GM23338 (cell line): ENCODE measurements around the gene LMF1. TPM values are rescaled to one million over a fixed set of nuclear protein-coding genes. Genes with fewer than 3 reads are reported as not detected.

ENCODE experiments used
- ATAC-seq: fragments of 200-7000 bp; cut with Tn5 transposase; 3 replicates; pipeline ENCODE4 v1.9.1; 2020
- DNase-seq: peaks from one replicate; pipeline ENCODE4 v3.0.0-alpha.2; 2015; ENCODE audit warnings: low spot score
- H2AFZ ChIP-seq: fragments of 200-600 bp; sonication (generic); 2 replicates; pipeline ENCODE4 v1.8.0; 2016; ENCODE audit warnings: antibody characterized with exemption, mild to moderate bottlenecking, moderate library complexity
- H3F3A ChIP-seq: fragments of 200-600 bp; sonication (generic); replicated peaks from 2 replicates; pipeline ENCODE4 v1.8.0; 2017; ENCODE audit warnings: antibody characterized with exemption, mixed run types, low read depth
- H3K27ac ChIP-seq: fragments of 200-600 bp; sonication (generic); 2 replicates; pipeline ENCODE4 v1.6.1; 2016; ENCODE audit warnings: low read depth
- H3K27me3 ChIP-seq: fragments of 200-600 bp; sonication (generic); 2 replicates; pipeline ENCODE4 v1.8.0; 2016; ENCODE audit warnings: mild to moderate bottlenecking, mixed run types, moderate library complexity; ENCODE audit not compliant: insufficient read depth
- H3K36me3 ChIP-seq: fragments of 200-600 bp; sonication (generic); 2 replicates; pipeline ENCODE4 v1.8.0; 2016; ENCODE audit warnings: mild to moderate bottlenecking; ENCODE audit not compliant: insufficient read depth
- H3K4me1 ChIP-seq: fragments of 200-600 bp; sonication (generic); 2 replicates; pipeline ENCODE4 v1.8.0; 2016; ENCODE audit warnings: mild to moderate bottlenecking, moderate library complexity; ENCODE audit not compliant: insufficient read depth
- H3K4me2 ChIP-seq: fragments of 200-600 bp; sonication (generic); 2 replicates; pipeline ENCODE4 v1.7.1; 2017; ENCODE audit warnings: mixed run types
- H3K4me3 ChIP-seq: fragments of 200-600 bp; sonication (generic); 2 replicates; pipeline ENCODE4 v1.6.1; 2016; ENCODE audit warnings: mixed run types
- H3K79me2 ChIP-seq: fragments of 200-600 bp; sonication (generic); replicated peaks from 2 replicates; pipeline ENCODE4 v1.8.0; 2017; ENCODE audit warnings: mild to moderate bottlenecking; ENCODE audit not compliant: insufficient read depth
- H3K9me2 ChIP-seq: fragments of 200-600 bp; sonication (generic); 2 replicates; pipeline ENCODE4 v1.8.0; 2017; ENCODE audit not compliant: insufficient read depth
- H4K20me1 ChIP-seq: fragments of 200-600 bp; sonication (generic); replicated peaks from 2 replicates; pipeline ENCODE4 v1.8.0; 2017; ENCODE audit warnings: mild to moderate bottlenecking; ENCODE audit not compliant: insufficient read depth
- H3K27ac Mint-ChIP-seq: 2 replicates; pipeline ENCODE4 v1.8.0; 2020; ENCODE audit warnings: inconsistent platforms, mild to moderate bottlenecking, moderate library complexity, mixed read lengths
- H3K27me3 Mint-ChIP-seq: 3 replicates; pipeline ENCODE4 v1.8.0; 2022; ENCODE audit warnings: low read depth, mild to moderate bottlenecking, moderate library complexity, mixed read lengths, inconsistent platforms; ENCODE audit not compliant: insufficient read depth, poor library complexity
- H3K36me3 Mint-ChIP-seq: 3 replicates; pipeline ENCODE4 v1.8.0; 2021; ENCODE audit warnings: low read depth, mild to moderate bottlenecking, inconsistent platforms, moderate library complexity, mixed read lengths
- H3K4me1 Mint-ChIP-seq: 3 replicates; pipeline ENCODE4 v1.8.0; 2020; ENCODE audit warnings: mild to moderate bottlenecking, inconsistent platforms, mixed read lengths
- H3K4me3 Mint-ChIP-seq: 3 replicates; pipeline ENCODE4 v1.8.0; 2021; ENCODE audit warnings: moderate library complexity, mild to moderate bottlenecking, inconsistent platforms, mixed read lengths
- H3K9me3 Mint-ChIP-seq: 3 replicates; pipeline ENCODE4 v1.8.0; 2020; ENCODE audit warnings: moderate library complexity, mild to moderate bottlenecking, inconsistent platforms, mixed read lengths
- CREB1 ChIP-seq: fragments of 250-450 bp; sonication (Bioruptor Pico); IDR thresholded peaks from 2 replicates; pipeline ENCODE4 v1.5.0; 2020; ENCODE audit warnings: low read depth, mild to moderate bottlenecking, moderate library complexity
- EZH2 ChIP-seq: fragments of 200-600 bp; sonication (generic); IDR thresholded peaks from one replicate; pipeline ENCODE4 v1.8.0; 2017; ENCODE audit warnings: antibody characterized with exemption, mild to moderate bottlenecking, low read depth; ENCODE audit not compliant: unreplicated experiment
- NANOG ChIP-seq: IDR thresholded peaks from 2 replicates; pipeline ENCODE4 v1.6.1; 2016; ENCODE audit warnings: antibody characterized with exemption, borderline replicate concordance
- POLR2AphosphoS5 ChIP-seq: IDR thresholded peaks from 2 replicates; pipeline ENCODE4 v1.6.1; 2016; ENCODE audit warnings: antibody characterized with exemption, low read depth
- STAT1 ChIP-seq: IDR thresholded peaks from one replicate; pipeline ENCODE4 v1.6.1; 2016; ENCODE audit warnings: antibody characterized with exemption; ENCODE audit not compliant: unreplicated experiment
- ZNF114 ChIP-seq: fragments of 250-450 bp; sonication (Bioruptor Pico); IDR thresholded peaks from 2 replicates; pipeline ENCODE4 v1.5.0; 2020; ENCODE audit warnings: mild to moderate bottlenecking, moderate library complexity
- polyA plus RNA-seq: library from polyadenylated mRNA; unstranded; fragments of >200 nt; fragmentation: Nextera tagmentation; extraction: Ambion mirVana; gene quantifications from 2 replicates; pipeline ENCODE4 v1.2.1, GENCODE V29; 2016
- total RNA-seq: library from RNA; depleted of rRNA; stranded (reverse); fragments of >200 nt; shearing (Covaris generic); gene quantifications from 2 replicates; pipeline ENCODE4 v1.2.3, GENCODE V29; 2014
- TF ChIP-seq, protein P1 (sequence below): IDR thresholded peaks from one replicate; pipeline ENCODE4 v1.6.1; 2018; ENCODE audit warnings: antibody characterized with exemption; ENCODE audit not compliant: unreplicated experiment
- TF ChIP-seq, protein P2 (sequence below): fragments of 250-450 bp; sonication (Bioruptor Pico); IDR thresholded peaks from 2 replicates; pipeline ENCODE4 v1.5.0; 2020; ENCODE audit warnings: mild to moderate bottlenecking, moderate library complexity
- TF ChIP-seq, protein P3 (sequence below), 2 experiments: fragments of 200-600 bp in 1 of 2; sonication (generic) in 1 of 2; conservative IDR thresholded peaks; 2 replicates each; pipeline versions ENCODE4 v1.5.1 to v1.6.1; 2016 to 2017; ENCODE audit warnings: antibody characterized with exemption in 2 of 2, low read depth in 2 of 2, mild to moderate bottlenecking in 2 of 2, moderate library complexity in 1 of 2
- TF ChIP-seq, protein P4 (sequence below): IDR thresholded peaks from 2 replicates; pipeline ENCODE4 v1.6.1; 2016; ENCODE audit warnings: antibody characterized with exemption

The LMF1 gene
- total and polyA plus RNA-seq, 2 experiments from 2014 or later = 4.2 to 10.1 TPM

DNA sequence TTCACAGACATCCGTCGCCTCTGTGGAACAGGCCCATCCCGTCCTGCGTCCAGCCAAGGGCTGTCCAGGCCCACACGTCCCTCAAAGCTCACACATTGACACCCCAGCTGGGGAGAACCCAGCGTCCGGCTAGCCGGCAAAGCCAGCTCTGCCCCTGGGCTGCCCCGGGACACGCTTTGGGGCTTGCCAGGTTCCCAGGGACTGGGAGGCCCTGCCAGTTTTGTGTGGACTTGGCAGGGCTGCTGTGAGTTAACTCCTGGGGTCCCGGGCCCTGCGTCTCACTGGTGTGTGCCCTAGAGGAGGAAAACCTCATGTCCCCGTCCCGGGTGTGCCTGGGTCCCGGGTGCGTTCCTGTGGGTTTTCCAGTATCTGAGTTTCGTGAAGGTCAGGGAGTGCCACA, 17.1 kb upstream of the LMF1 start:
- Histone ChIP-seq H3K27me3 (peaks cover 2% of the 10 kb centered on the region), H4K20me1 (no peaks in the 10 kb centered on the region; the same call in 1 of the 2 replicates), H3K36me3 (no peaks in the 10 kb centered on the region), H3K4me3 (no peak overlapping the region), H3K79me2 (no peaks in the 10 kb centered on the region), H3K4me2 (no peak overlapping the region), H3F3A (no peaks in the 10 kb centered on the region), H3K9me2 (no peaks in the 10 kb centered on the region), H2AFZ (no peak overlapping the region), H3K27ac (no peak overlapping the region), H3K4me1 (no peaks in the 10 kb centered on the region)
- TF ChIP-seq, protein P1, sequence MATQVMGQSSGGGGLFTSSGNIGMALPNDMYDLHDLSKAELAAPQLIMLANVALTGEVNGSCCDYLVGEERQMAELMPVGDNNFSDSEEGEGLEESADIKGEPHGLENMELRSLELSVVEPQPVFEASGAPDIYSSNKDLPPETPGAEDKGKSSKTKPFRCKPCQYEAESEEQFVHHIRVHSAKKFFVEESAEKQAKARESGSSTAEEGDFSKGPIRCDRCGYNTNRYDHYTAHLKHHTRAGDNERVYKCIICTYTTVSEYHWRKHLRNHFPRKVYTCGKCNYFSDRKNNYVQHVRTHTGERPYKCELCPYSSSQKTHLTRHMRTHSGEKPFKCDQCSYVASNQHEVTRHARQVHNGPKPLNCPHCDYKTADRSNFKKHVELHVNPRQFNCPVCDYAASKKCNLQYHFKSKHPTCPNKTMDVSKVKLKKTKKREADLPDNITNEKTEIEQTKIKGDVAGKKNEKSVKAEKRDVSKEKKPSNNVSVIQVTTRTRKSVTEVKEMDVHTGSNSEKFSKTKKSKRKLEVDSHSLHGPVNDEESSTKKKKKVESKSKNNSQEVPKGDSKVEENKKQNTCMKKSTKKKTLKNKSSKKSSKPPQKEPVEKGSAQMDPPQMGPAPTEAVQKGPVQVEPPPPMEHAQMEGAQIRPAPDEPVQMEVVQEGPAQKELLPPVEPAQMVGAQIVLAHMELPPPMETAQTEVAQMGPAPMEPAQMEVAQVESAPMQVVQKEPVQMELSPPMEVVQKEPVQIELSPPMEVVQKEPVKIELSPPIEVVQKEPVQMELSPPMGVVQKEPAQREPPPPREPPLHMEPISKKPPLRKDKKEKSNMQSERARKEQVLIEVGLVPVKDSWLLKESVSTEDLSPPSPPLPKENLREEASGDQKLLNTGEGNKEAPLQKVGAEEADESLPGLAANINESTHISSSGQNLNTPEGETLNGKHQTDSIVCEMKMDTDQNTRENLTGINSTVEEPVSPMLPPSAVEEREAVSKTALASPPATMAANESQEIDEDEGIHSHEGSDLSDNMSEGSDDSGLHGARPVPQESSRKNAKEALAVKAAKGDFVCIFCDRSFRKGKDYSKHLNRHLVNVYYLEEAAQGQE = no peak
- TF ChIP-seq EZH2 (no peak), ZNF114 (CRISPR knock-in tag) (no peak), POLR2AphosphoS5 (no peak), NANOG (no peak), CREB1 (CRISPR knock-in tag) (no peak), STAT1 (no peak)
- TF ChIP-seq, protein P2, sequence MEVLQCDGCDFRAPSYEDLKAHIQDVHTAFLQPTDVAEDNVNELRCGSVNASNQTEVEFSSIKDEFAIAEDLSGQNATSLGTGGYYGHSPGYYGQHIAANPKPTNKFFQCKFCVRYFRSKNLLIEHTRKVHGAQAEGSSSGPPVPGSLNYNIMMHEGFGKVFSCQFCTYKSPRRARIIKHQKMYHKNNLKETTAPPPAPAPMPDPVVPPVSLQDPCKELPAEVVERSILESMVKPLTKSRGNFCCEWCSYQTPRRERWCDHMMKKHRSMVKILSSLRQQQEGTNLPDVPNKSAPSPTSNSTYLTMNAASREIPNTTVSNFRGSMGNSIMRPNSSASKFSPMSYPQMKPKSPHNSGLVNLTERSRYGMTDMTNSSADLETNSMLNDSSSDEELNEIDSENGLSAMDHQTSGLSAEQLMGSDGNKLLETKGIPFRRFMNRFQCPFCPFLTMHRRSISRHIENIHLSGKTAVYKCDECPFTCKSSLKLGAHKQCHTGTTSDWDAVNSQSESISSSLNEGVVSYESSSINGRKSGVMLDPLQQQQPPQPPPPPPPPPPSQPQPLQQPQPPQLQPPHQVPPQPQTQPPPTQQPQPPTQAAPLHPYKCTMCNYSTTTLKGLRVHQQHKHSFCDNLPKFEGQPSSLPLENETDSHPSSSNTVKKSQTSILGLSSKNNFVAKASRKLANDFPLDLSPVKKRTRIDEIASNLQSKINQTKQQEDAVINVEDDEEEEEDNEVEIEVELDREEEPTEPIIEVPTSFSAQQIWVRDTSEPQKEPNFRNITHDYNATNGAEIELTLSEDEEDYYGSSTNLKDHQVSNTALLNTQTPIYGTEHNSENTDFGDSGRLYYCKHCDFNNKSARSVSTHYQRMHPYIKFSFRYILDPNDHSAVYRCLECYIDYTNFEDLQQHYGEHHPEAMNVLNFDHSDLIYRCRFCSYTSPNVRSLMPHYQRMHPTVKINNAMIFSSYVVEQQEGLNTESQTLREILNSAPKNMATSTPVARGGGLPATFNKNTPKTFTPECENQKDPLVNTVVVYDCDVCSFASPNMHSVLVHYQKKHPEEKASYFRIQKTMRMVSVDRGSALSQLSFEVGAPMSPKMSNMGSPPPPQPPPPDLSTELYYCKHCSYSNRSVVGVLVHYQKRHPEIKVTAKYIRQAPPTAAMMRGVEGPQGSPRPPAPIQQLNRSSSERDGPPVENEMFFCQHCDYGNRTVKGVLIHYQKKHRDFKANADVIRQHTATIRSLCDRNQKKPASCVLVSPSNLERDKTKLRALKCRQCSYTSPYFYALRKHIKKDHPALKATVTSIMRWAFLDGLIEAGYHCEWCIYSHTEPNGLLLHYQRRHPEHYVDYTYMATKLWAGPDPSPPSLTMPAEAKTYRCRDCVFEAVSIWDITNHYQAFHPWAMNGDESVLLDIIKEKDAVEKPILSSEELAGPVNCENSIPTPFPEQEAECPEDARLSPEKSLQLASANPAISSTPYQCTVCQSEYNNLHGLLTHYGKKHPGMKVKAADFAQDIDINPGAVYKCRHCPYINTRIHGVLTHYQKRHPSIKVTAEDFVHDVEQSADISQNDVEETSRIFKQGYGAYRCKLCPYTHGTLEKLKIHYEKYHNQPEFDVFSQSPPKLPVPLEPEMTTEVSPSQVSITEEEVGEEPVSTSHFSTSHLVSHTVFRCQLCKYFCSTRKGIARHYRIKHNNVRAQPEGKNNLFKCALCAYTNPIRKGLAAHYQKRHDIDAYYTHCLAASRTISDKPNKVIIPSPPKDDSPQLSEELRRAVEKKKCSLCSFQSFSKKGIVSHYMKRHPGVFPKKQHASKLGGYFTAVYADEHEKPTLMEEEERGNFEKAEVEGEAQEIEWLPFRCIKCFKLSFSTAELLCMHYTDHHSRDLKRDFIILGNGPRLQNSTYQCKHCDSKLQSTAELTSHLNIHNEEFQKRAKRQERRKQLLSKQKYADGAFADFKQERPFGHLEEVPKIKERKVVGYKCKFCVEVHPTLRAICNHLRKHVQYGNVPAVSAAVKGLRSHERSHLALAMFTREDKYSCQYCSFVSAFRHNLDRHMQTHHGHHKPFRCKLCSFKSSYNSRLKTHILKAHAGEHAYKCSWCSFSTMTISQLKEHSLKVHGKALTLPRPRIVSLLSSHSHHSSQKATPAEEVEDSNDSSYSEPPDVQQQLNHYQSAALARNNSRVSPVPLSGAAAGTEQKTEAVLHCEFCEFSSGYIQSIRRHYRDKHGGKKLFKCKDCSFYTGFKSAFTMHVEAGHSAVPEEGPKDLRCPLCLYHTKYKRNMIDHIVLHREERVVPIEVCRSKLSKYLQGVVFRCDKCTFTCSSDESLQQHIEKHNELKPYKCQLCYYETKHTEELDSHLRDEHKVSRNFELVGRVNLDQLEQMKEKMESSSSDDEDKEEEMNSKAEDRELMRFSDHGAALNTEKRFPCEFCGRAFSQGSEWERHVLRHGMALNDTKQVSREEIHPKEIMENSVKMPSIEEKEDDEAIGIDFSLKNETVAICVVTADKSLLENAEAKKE (CRISPR knock-in tag) = no peak
- TF ChIP-seq, protein P3, sequence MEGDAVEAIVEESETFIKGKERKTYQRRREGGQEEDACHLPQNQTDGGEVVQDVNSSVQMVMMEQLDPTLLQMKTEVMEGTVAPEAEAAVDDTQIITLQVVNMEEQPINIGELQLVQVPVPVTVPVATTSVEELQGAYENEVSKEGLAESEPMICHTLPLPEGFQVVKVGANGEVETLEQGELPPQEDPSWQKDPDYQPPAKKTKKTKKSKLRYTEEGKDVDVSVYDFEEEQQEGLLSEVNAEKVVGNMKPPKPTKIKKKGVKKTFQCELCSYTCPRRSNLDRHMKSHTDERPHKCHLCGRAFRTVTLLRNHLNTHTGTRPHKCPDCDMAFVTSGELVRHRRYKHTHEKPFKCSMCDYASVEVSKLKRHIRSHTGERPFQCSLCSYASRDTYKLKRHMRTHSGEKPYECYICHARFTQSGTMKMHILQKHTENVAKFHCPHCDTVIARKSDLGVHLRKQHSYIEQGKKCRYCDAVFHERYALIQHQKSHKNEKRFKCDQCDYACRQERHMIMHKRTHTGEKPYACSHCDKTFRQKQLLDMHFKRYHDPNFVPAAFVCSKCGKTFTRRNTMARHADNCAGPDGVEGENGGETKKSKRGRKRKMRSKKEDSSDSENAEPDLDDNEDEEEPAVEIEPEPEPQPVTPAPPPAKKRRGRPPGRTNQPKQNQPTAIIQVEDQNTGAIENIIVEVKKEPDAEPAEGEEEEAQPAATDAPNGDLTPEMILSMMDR (conservative IDR thresholded peaks at IDR 0.05; ENCODE audit: low read depth in 2 of 2) = no peak
- TF ChIP-seq, protein P4, sequence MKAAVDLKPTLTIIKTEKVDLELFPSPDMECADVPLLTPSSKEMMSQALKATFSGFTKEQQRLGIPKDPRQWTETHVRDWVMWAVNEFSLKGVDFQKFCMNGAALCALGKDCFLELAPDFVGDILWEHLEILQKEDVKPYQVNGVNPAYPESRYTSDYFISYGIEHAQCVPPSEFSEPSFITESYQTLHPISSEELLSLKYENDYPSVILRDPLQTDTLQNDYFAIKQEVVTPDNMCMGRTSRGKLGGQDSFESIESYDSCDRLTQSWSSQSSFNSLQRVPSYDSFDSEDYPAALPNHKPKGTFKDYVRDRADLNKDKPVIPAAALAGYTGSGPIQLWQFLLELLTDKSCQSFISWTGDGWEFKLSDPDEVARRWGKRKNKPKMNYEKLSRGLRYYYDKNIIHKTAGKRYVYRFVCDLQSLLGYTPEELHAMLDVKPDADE = no peak
- Mint-ChIP-seq H3K36me3 (peaks cover 3% of the 10 kb centered on the region; the same call in 1 of the 3 replicates), H3K9me3 (no peaks in the 10 kb centered on the region), H3K27me3 (peaks cover 4% of the 10 kb centered on the region), H3K4me1 (peaks cover under 1% of the 10 kb centered on the region; the same call in 2 of the 3 replicates), H3K4me3 (no peak overlapping the region), H3K27ac (no peak overlapping the region)
- DNase-seq (no peak), ATAC-seq (no peak)
